ENCODE data around the gene DDX25.

Gene DDX25

GRCh38 chr11:125918140-125918840 lies 14.0 kb downstream of the DDX25 start:
- TF ChIP-seq CTCF (IDR thresholded peaks at IDR 0.05; ENCODE audit: low read length), result no peak
- TF ChIP-seq EZH2 (IDR thresholded peaks at IDR 0.05; ENCODE audit: borderline replicate concordance, low read length), result no peak
- no peak overlapping the region for H3K27ac ChIP-seq (ENCODE audit: low read depth, low read length, poor library complexity, severe bottlenecking)
- no peaks in the 10 kb centered on the region for H3K9me3 ChIP-seq (ENCODE audit: low read length)
- no peak overlapping the region for H3K4me3 ChIP-seq (ENCODE audit: low read depth, low read length, poor library complexity, severe bottlenecking)
- no peak overlapping the region for H2AFZ ChIP-seq (ENCODE audit: low read length)
- no peaks in the 10 kb centered on the region for H3F3A ChIP-seq (ENCODE audit: insufficient read depth, low read length)
- H3K4me2 ChIP-seq (ENCODE audit: low read length), result no peak overlapping the region
- H3K4me1 ChIP-seq (ENCODE audit: insufficient read depth, low read length, severe bottlenecking), result no peaks in the 10 kb centered on the region
- H3K9me2 ChIP-seq (ENCODE audit: low read depth, low read length), result no peaks in the 10 kb centered on the region
- no peaks in the 10 kb centered on the region for H4K20me1 ChIP-seq (ENCODE audit: insufficient read depth, low read length)
- H3K9ac ChIP-seq (ENCODE audit: low read length), result no peak overlapping the region
- no peaks in the 10 kb centered on the region for H3K79me2 ChIP-seq (ENCODE audit: insufficient read depth, low read length)
- H3K36me3 ChIP-seq (ENCODE audit: insufficient read depth, low read length), result no peaks in the 10 kb centered on the region
- no peaks in the 10 kb centered on the region for H3K27me3 ChIP-seq (ENCODE audit: insufficient read depth, low read length)

- H3K27me3 ChIP-seq (ENCODE audit: insufficient read depth, low read length), result no peaks in the 10 kb centered on the region
- H3K9ac ChIP-seq (ENCODE audit: low read length), result no peak overlapping the region
- no peak overlapping the region for H3K27ac ChIP-seq (ENCODE audit: low read depth, low read length, poor library complexity, severe bottlenecking)
- H3K4me3 ChIP-seq (ENCODE audit: low read depth, low read length, poor library complexity, severe bottlenecking), result no peak overlapping the region
- H3K4me2 ChIP-seq (ENCODE audit: low read length), result no peak overlapping the region
- H3K36me3 ChIP-seq (ENCODE audit: insufficient read depth, low read length), result no peaks in the 10 kb centered on the region
- H3F3A ChIP-seq (ENCODE audit: insufficient read depth, low read length), result no peaks in the 10 kb centered on the region
- H3K79me2 ChIP-seq (ENCODE audit: insufficient read depth, low read length), result no peaks in the 10 kb centered on the region
- TF ChIP-seq EZH2 (IDR thresholded peaks at IDR 0.05; ENCODE audit: borderline replicate concordance, low read length) (no peak), CTCF (IDR thresholded peaks at IDR 0.05; ENCODE audit: low read length) (no peak)
- H3K9me3 ChIP-seq (ENCODE audit: low read length), result no peaks in the 10 kb centered on the region
- no peak overlapping the region for H2AFZ ChIP-seq (ENCODE audit: low read length)
- no peaks in the 10 kb centered on the region for H3K9me2 ChIP-seq (ENCODE audit: low read depth, low read length)
- no peaks in the 10 kb centered on the region for H4K20me1 ChIP-seq (ENCODE audit: insufficient read depth, low read length)
- H3K4me1 ChIP-seq (ENCODE audit: insufficient read depth, low read length, severe bottlenecking), result no peaks in the 10 kb centered on the region
Measured at GRCh38 chr11:125921042-125921441, 16.7 kb downstream of the DDX25 start.

- no peaks in the 10 kb centered on the region for H3F3A ChIP-seq (ENCODE audit: insufficient read depth, low read length)
- H3K9ac ChIP-seq (ENCODE audit: low read length), result no peak overlapping the region
- H2AFZ ChIP-seq (ENCODE audit: low read length), result no peak overlapping the region
- no peaks in the 10 kb centered on the region for H3K36me3 ChIP-seq (ENCODE audit: insufficient read depth, low read length)
- no peaks in the 10 kb centered on the region for H3K9me3 ChIP-seq (ENCODE audit: low read length)
- H3K27ac ChIP-seq (ENCODE audit: low read depth, low read length, poor library complexity, severe bottlenecking), result no peak overlapping the region
- H3K9me2 ChIP-seq (ENCODE audit: low read depth, low read length), result no peaks in the 10 kb centered on the region
- no peaks in the 10 kb centered on the region for H3K4me1 ChIP-seq (ENCODE audit: insufficient read depth, low read length, severe bottlenecking)
- no peaks in the 10 kb centered on the region for H3K79me2 ChIP-seq (ENCODE audit: insufficient read depth, low read length)
- H4K20me1 ChIP-seq (ENCODE audit: insufficient read depth, low read length), result no peaks in the 10 kb centered on the region
- H3K4me2 ChIP-seq (ENCODE audit: low read length), result no peak overlapping the region
- H3K4me3 ChIP-seq (ENCODE audit: low read depth, low read length, poor library complexity, severe bottlenecking), result no peak overlapping the region
- TF ChIP-seq EZH2 (IDR thresholded peaks at IDR 0.05; ENCODE audit: borderline replicate concordance, low read length) (no peak), CTCF (IDR thresholded peaks at IDR 0.05; ENCODE audit: low read length) (no peak)
- no peaks in the 10 kb centered on the region for H3K27me3 ChIP-seq (ENCODE audit: insufficient read depth, low read length)
Measured at GRCh38 chr11:125922156-125922555, 17.8 kb downstream of the DDX25 start.
